HepG2 (cell line): ENCODE results near the gene NFASC. TPM values are rescaled to one million over a fixed set of nuclear protein-coding genes. Genes with fewer than 3 reads are reported as not detected.

ENCODE experiments used
- ATAC-seq: fragments of 200-7000 bp; cut with Tn5 transposase; 3 replicates; pipeline ENCODE4 v1.9.1; 2020; ENCODE audit warnings: mild to moderate bottlenecking, moderate library complexity
- BruUV-seq: library from RNA; stranded (reverse); fragments of 400-500 nt; replicated peaks from 2 replicates; lab custom pipeline; 2021; lab: Mats Ljungman, UMichigan
- CTCF ChIA-PET: fragments of 300-600 bp; formaldehyde crosslinking; extraction: SDS; loops from one replicate; lab custom pipeline; 2021; ENCODE audit warnings: low total read pairs, inconsistent platforms, low intra/inter-chr PET ratio; lab: Yijun Ruan, JAX
- POLR2A ChIA-PET: fragments of 350-600 bp; sonication (Branson Sonifier 250); formaldehyde crosslinking; loops from one replicate; lab custom pipeline; 2020; ENCODE audit warnings: antibody characterized with exemption, inconsistent platforms; lab: Yijun Ruan, JAX
- DNase-seq: peaks from one replicate; pipeline ENCODE4 v3.0.0-alpha.2; 2015; ENCODE audit warnings: low spot score
- FAIRE-seq: peaks from 3 replicates; lab custom pipeline; 2011; peaks lifted over from hg19 to GRCh38; lab: Jason Lieb, UNC
- H2AFZ ChIP-seq: one replicate; pipeline ENCODE4 v1.6.1; 2011; ENCODE audit warnings: low read length, inconsistent platforms
- H3K27ac ChIP-seq: fragments of 300-600 bp; 3 replicates; pipeline ENCODE4 v1.8.0; 2011; ENCODE audit warnings: mixed run types, mild to moderate bottlenecking, mixed read lengths, low read length, inconsistent platforms; ENCODE audit not compliant: insufficient read depth; ENCODE audit errors: extremely low read length
- H3K27me3 ChIP-seq, 2 experiments: fragments of 200-600 bp in 1 of 2; 2 replicates in 1 of 2; 3 replicates in 1 of 2; pipeline versions ENCODE4 v1.6.0 to v1.8.0; 2011; ENCODE audit warnings: low read length in 2 of 2, mild to moderate bottlenecking in 2 of 2, moderate library complexity in 2 of 2, inconsistent platforms in 1 of 2; ENCODE audit not compliant: insufficient read depth in 2 of 2, control insufficient read depth in 1 of 2
- H3K36me3 ChIP-seq, 2 experiments: fragments of 200-600 bp in 1 of 2; replicated peaks in 1 of 2; 2 replicates in 1 of 2; 3 replicates in 1 of 2; pipeline versions ENCODE4 v1.5.1 to v1.8.0; 2011; ENCODE audit warnings: low read length in 2 of 2, inconsistent platforms in 1 of 2; ENCODE audit not compliant: insufficient read depth in 2 of 2, control insufficient read depth in 1 of 2
- H3K4me1 ChIP-seq: 2 replicates; pipeline ENCODE4 v1.5.1; 2012; ENCODE audit warnings: low read length, inconsistent platforms; ENCODE audit not compliant: insufficient read depth
- H3K4me2 ChIP-seq: 2 replicates; pipeline ENCODE4 v1.6.0; 2011; ENCODE audit warnings: low read depth, low read length, inconsistent platforms
- H3K4me3 ChIP-seq, 3 experiments: fragments of 200-600 bp in 1 of 3; sonication (generic), shearing (Covaris generic) in 1 of 3; replicated peaks in 1 of 3; 2 replicates each; pipeline ENCODE4 v1.5.1; 2011 to 2016; ENCODE audit warnings: low read length in 3 of 3, inconsistent platforms in 2 of 3, low read depth in 2 of 3, mild to moderate bottlenecking in 2 of 3, control low read depth in 1 of 3, mixed read lengths in 1 of 3; ENCODE audit not compliant: insufficient read depth in 1 of 3
- H3K79me2 ChIP-seq: one replicate; pipeline ENCODE4 v1.6.1; 2011; ENCODE audit warnings: low read length, inconsistent platforms; ENCODE audit not compliant: insufficient read depth
- H3K9ac ChIP-seq: 2 replicates; pipeline ENCODE4 v1.6.0; 2011; ENCODE audit warnings: mild to moderate bottlenecking, low read depth, low read length, inconsistent platforms; ENCODE audit not compliant: insufficient read depth
- H3K9me3 ChIP-seq: 2 replicates; pipeline ENCODE4 v1.5.1; 2012; ENCODE audit warnings: mild to moderate bottlenecking, low read length
- H4K20me1 ChIP-seq: 2 replicates; pipeline ENCODE4 v1.6.0; 2011; ENCODE audit warnings: inconsistent platforms, mild to moderate bottlenecking, low read length, moderate library complexity; ENCODE audit not compliant: insufficient read depth
- ARNT2 ChIP-seq: sonication (generic); formaldehyde crosslinking; IDR thresholded peaks from 2 replicates; pipeline ENCODE4 v1.8.0; 2022; ENCODE audit warnings: mild to moderate bottlenecking, low read depth, missing genetic modification reagents, moderate library complexity
- ATM ChIP-seq: fragments of 450-650 bp; IDR thresholded peaks from 2 replicates; pipeline ENCODE4 v1.7.1; 2017; ENCODE audit warnings: mild to moderate bottlenecking, borderline replicate concordance
- CBFB ChIP-seq: sonication (generic); formaldehyde crosslinking; IDR thresholded peaks from 2 replicates; pipeline ENCODE4 v1.4.0; 2020; ENCODE audit warnings: missing genetic modification reagents
- HINFP ChIP-seq: sonication (generic); formaldehyde crosslinking; IDR thresholded peaks from 2 replicates; pipeline ENCODE4 v1.4.0; 2020; ENCODE audit warnings: low read depth, mild to moderate bottlenecking, missing genetic modification reagents
- NFE2 ChIP-seq: sonication (generic); formaldehyde crosslinking; IDR thresholded peaks from 2 replicates; pipeline ENCODE4 v1.4.0; 2020; ENCODE audit warnings: missing genetic modification reagents
- PHF20 ChIP-seq: sonication (generic); formaldehyde crosslinking; IDR thresholded peaks from 2 replicates; pipeline ENCODE4 v1.5.0; 2020; ENCODE audit warnings: mild to moderate bottlenecking, missing genetic modification reagents
- SRSF1 ChIP-seq: fragments of 200-400 bp; formaldehyde crosslinking; optimal IDR thresholded peaks from 2 replicates; pipeline ENCODE3; 2017; ENCODE audit warnings: mild to moderate bottlenecking, low read depth, low read length, moderate library complexity
- THAP11 ChIP-seq: IDR thresholded peaks from 2 replicates; pipeline ENCODE4 v1.6.1; 2016; ENCODE audit warnings: missing biosample characterization, missing genetic modification reagents
- ZBTB7A ChIP-seq: sonication (generic); formaldehyde crosslinking; IDR thresholded peaks from 2 replicates; pipeline ENCODE4 v1.8.0; 2022; ENCODE audit warnings: mild to moderate bottlenecking, missing genetic modification reagents
- ZNF10 ChIP-seq: sonication (generic); formaldehyde crosslinking; IDR thresholded peaks from 2 replicates; pipeline ENCODE4 v1.4.0; 2020; ENCODE audit warnings: mild to moderate bottlenecking, low read depth, missing genetic modification reagents, borderline replicate concordance
- ZNF234 ChIP-seq: sonication (generic); formaldehyde crosslinking; conservative IDR thresholded peaks from 2 replicates; pipeline ENCODE4 v1.5.1; 2020; ENCODE audit warnings: mild to moderate bottlenecking, missing genetic modification reagents
- WGBS: methylation state at CpG from one replicate; pipeline ENCODE4 v1.1.6; 2017; ENCODE audit warnings: low lambda C conversion rate; 5-methylcytosine and 5-hydroxymethylcytosine counted together
- in situ Hi-C: cut with HindIII; loops from 2 replicates; pipeline ENCODE4 v1.10.0; 2017; ENCODE audit warnings: low pct_unique_long_range_greater_than_20kb; ENCODE audit not compliant: extremely low pct_ligation_motif_present
- intact Hi-C: fragments of 100-400 bp; cut with micrococcal nuclease; formaldehyde crosslinking; loops from one replicate; pipeline ENCODE4 v1.10.0; 2022; ENCODE audit not compliant: unreplicated experiment
- polyA plus RNA-seq, 8 experiments: library from polyadenylated mRNA; depleted of rRNA in 3 of 8; stranded (reverse) in 7 of 8; unstranded in 1 of 8; fragments of >200 nt; fragmentation: Illumina TruSeq in 4 of 8; extraction: Trizol in 4 of 8; gene quantifications; 2 replicates each; pipeline versions ENCODE4 v1.2.1 to v1.2.3, GENCODE V29; 2011 to 2016; ENCODE audit warnings: low read depth in 4 of 8, missing spikeins in 1 of 8, mixed read lengths in 1 of 8; ENCODE audit not compliant: insufficient read depth in 1 of 8
- total RNA-seq, 5 experiments: library from RNA; depleted of rRNA; stranded (reverse); fragments of >200 nt; fragmentation: Illumina TruSeq; extraction: Trizol; gene quantifications; 2 replicates each; pipeline ENCODE4 v1.2.3, GENCODE V29; 2016; ENCODE audit warnings: low read depth in 1 of 5
- TF ChIP-seq, protein P1 (sequence below): sonication (generic); formaldehyde crosslinking; IDR thresholded peaks from 2 replicates; pipeline ENCODE4 v1.4.0; 2020; ENCODE audit warnings: missing genetic modification reagents, borderline replicate concordance
- TF ChIP-seq, protein P2 (sequence below): sonication (generic); formaldehyde crosslinking; IDR thresholded peaks from 2 replicates; pipeline ENCODE4 v1.5.0; 2020; ENCODE audit warnings: missing genetic modification reagents, mild to moderate bottlenecking, borderline replicate concordance
- TF ChIP-seq, protein P3 (sequence below): sonication (generic); formaldehyde crosslinking; IDR thresholded peaks from 2 replicates; pipeline ENCODE4 v1.4.0; 2020; ENCODE audit warnings: missing genetic modification reagents, borderline replicate concordance
- TF ChIP-seq, protein P4 (sequence below): sonication (generic); formaldehyde crosslinking; IDR thresholded peaks from 2 replicates; pipeline ENCODE4 v1.8.0; 2022; ENCODE audit warnings: mild to moderate bottlenecking, missing genetic modification reagents, borderline replicate concordance

NFASC gene
- total and polyA plus RNA-seq, 2 of the 13 experiments (the other 11 are each of a cell fraction or from before 2014, with no cell fraction given), result not detected

- 25% methylated on average over 6 of the region's 7 CpGs for WGBS
- FAIRE-seq (no peak), DNase-seq (no peak), ATAC-seq (no peak)
- BruUV-seq, result no TSS peak
- no peaks in the 10 kb centered on the region for H3K79me2 ChIP-seq
- no peak overlapping the region for H3K4me3 ChIP-seq
- no peak overlapping the region for H3K27ac ChIP-seq
- H3K27me3 ChIP-seq, result peaks cover 1 to 59% of the 10 kb centered on the region in 2 experiments; a peak in 4 of 5 replicates
- no peaks in the 10 kb centered on the region for H3K4me1 ChIP-seq
- POLR2A ChIA-PET, result no interaction called here
- no peak overlapping the region for H2AFZ ChIP-seq
- H3K9me3 ChIP-seq, result no peaks in the 10 kb centered on the region
- H3K36me3 ChIP-seq, result no peaks in the 10 kb centered on the region
- no peaks in the 10 kb centered on the region for H4K20me1 ChIP-seq
- intact Hi-C loops (no loop called here), in situ Hi-C loops (no loop called here)
- no peak overlapping the region for H3K9ac ChIP-seq
- no peak overlapping the region for H3K4me2 ChIP-seq
- CTCF ChIA-PET, result no interaction called here
- TF ChIP-seq CBFB (CRISPR knock-in tag) (no peak), ZBTB7A (CRISPR knock-in tag) (no peak), THAP11 (CRISPR knock-in tag) (no peak), ATM (no peak), ZNF234 (CRISPR knock-in tag) (no peak), PHF20 (no peak), HINFP (CRISPR knock-in tag) (no peak), SRSF1 (no peak), ARNT2 (CRISPR knock-in tag) (no peak), NFE2 (CRISPR knock-in tag) (no peak), ZNF10 (CRISPR knock-in tag) (no peak)
- TF ChIP-seq, protein P1, sequence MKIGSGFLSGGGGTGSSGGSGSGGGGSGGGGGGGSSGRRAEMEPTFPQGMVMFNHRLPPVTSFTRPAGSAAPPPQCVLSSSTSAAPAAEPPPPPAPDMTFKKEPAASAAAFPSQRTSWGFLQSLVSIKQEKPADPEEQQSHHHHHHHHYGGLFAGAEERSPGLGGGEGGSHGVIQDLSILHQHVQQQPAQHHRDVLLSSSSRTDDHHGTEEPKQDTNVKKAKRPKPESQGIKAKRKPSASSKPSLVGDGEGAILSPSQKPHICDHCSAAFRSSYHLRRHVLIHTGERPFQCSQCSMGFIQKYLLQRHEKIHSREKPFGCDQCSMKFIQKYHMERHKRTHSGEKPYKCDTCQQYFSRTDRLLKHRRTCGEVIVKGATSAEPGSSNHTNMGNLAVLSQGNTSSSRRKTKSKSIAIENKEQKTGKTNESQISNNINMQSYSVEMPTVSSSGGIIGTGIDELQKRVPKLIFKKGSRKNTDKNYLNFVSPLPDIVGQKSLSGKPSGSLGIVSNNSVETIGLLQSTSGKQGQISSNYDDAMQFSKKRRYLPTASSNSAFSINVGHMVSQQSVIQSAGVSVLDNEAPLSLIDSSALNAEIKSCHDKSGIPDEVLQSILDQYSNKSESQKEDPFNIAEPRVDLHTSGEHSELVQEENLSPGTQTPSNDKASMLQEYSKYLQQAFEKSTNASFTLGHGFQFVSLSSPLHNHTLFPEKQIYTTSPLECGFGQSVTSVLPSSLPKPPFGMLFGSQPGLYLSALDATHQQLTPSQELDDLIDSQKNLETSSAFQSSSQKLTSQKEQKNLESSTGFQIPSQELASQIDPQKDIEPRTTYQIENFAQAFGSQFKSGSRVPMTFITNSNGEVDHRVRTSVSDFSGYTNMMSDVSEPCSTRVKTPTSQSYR, result no peak
- TF ChIP-seq, protein P2, sequence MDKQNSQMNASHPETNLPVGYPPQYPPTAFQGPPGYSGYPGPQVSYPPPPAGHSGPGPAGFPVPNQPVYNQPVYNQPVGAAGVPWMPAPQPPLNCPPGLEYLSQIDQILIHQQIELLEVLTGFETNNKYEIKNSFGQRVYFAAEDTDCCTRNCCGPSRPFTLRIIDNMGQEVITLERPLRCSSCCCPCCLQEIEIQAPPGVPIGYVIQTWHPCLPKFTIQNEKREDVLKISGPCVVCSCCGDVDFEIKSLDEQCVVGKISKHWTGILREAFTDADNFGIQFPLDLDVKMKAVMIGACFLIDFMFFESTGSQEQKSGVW (CRISPR knock-in tag), result no peak
- TF ChIP-seq, protein P3, sequence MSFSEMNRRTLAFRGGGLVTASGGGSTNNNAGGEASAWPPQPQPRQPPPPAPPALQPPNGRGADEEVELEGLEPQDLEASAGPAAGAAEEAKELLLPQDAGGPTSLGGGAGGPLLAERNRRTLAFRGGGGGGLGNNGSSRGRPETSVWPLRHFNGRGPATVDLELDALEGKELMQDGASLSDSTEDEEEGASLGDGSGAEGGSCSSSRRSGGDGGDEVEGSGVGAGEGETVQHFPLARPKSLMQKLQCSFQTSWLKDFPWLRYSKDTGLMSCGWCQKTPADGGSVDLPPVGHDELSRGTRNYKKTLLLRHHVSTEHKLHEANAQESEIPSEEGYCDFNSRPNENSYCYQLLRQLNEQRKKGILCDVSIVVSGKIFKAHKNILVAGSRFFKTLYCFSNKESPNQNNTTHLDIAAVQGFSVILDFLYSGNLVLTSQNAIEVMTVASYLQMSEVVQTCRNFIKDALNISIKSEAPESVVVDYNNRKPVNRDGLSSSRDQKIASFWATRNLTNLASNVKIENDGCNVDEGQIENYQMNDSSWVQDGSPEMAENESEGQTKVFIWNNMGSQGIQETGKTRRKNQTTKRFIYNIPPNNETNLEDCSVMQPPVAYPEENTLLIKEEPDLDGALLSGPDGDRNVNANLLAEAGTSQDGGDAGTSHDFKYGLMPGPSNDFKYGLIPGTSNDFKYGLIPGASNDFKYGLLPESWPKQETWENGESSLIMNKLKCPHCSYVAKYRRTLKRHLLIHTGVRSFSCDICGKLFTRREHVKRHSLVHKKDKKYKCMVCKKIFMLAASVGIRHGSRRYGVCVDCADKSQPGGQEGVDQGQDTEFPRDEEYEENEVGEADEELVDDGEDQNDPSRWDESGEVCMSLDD (CRISPR knock-in tag), result no peak
- TF ChIP-seq, protein P4, sequence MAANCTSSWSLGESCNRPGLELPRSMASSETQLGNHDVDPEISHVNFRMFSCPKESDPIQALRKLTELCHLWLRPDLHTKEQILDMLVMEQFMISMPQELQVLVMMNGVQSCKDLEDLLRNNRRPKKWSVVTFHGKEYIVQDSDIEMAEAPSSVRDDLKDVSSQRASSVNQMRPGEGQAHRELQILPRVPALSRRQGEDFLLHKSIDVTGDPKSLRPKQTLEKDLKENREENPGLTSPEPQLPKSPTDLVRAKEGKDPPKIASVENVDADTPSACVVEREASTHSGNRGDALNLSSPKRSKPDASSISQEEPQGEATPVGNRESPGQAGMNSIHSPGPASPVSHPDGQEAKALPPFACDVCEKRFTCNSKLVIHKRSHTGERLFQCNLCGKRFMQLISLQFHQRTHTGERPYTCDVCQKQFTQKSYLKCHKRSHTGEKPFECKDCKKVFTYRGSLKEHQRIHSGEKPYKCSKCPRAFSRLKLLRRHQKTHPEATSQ (CRISPR knock-in tag), result no peak
Measured at GRCh38 chr1:205002705-205003104, 132.0 kb downstream of the NFASC start.
